Liver (tissue), 9 donors: ENCODE results near the gene SMPD3. TPM values are rescaled to one million over a fixed set of nuclear protein-coding genes. Genes with fewer than 3 reads are reported as not detected.

Source experiments
- DNase-seq: peaks from one replicate; pipeline ENCODE4 v3.0.0-alpha.2; 2017; ENCODE audit warnings: low spot score
- H3K27ac ChIP-seq, 2 donors: one replicate each; pipeline ENCODE4 v1.7.0; 2013; ENCODE audit warnings: inconsistent platforms in 2 of 2, low read length in 2 of 2, control low read depth in 1 of 2, low read depth in 1 of 2, mild to moderate bottlenecking in 1 of 2
- H3K27me3 ChIP-seq, 4 donors: one replicate each; pipeline versions ENCODE4 v1.6.1 to v1.7.0; 2013; ENCODE audit warnings: low read length in 3 of 4, inconsistent platforms in 1 of 4, mild to moderate bottlenecking in 1 of 4, moderate library complexity in 1 of 4; ENCODE audit not compliant: control insufficient read depth in 4 of 4, insufficient read depth in 4 of 4
- H3K36me3 ChIP-seq, 4 donors: one replicate each; pipeline versions ENCODE4 v1.6.1 to v1.7.0; 2013; ENCODE audit warnings: low read length in 3 of 4, mild to moderate bottlenecking in 3 of 4, low read depth in 1 of 4, moderate library complexity in 1 of 4; ENCODE audit not compliant: control insufficient read depth in 4 of 4, insufficient read depth in 3 of 4
- H3K4me1 ChIP-seq, 4 donors: one replicate each; pipeline versions ENCODE4 v1.6.1 to v1.7.0; 2013; ENCODE audit warnings: low read length in 3 of 4, mild to moderate bottlenecking in 3 of 4, moderate library complexity in 1 of 4; ENCODE audit not compliant: control insufficient read depth in 4 of 4, insufficient read depth in 4 of 4
- H3K4me3 ChIP-seq, 3 donors: one replicate each; pipeline versions ENCODE4 v1.6.1 to v1.7.0; 2013; ENCODE audit warnings: low read length in 3 of 3, control low read depth in 1 of 3, low read depth in 1 of 3, mild to moderate bottlenecking in 1 of 3
- H3K9ac ChIP-seq, 2 donors: one replicate each; pipeline ENCODE4 v1.7.0; 2013; ENCODE audit warnings: low read length in 2 of 2, mild to moderate bottlenecking in 2 of 2, moderate library complexity in 2 of 2, control low read depth in 1 of 2, low read depth in 1 of 2
- H3K9me3 ChIP-seq, 4 donors: one replicate each; pipeline versions ENCODE4 v1.6.1 to v1.7.0; 2013; ENCODE audit warnings: low read length in 3 of 4; ENCODE audit not compliant: control insufficient read depth in 4 of 4
- ATF3 ChIP-seq: IDR thresholded peaks from 2 replicates; pipeline ENCODE4 v1.6.1; 2016; ENCODE audit warnings: antibody characterized with exemption
- CTCF ChIP-seq: fragments of 150-350 bp; IDR thresholded peaks from 2 replicates; pipeline ENCODE4 v1.5.1; 2017; ENCODE audit warnings: improper control_type of control experiment, low read depth, low read length; ENCODE audit not compliant: missing input control
- EGR1 ChIP-seq, 2 donors: IDR thresholded peaks; 2 replicates each; pipeline ENCODE4 v1.6.1; 2016 to 2018; ENCODE audit warnings: antibody characterized with exemption in 2 of 2, low read depth in 2 of 2
- FOXA1 ChIP-seq: IDR thresholded peaks from 2 replicates; pipeline ENCODE4 v1.6.1; 2016; ENCODE audit warnings: antibody characterized with exemption
- FOXA2 ChIP-seq: IDR thresholded peaks from 2 replicates; pipeline ENCODE4 v1.6.1; 2016; ENCODE audit warnings: antibody characterized with exemption
- GABPA ChIP-seq, 2 donors: IDR thresholded peaks in 1 of 2; conservative IDR thresholded peaks in 1 of 2; 2 replicates each; pipeline ENCODE4 v1.6.1; 2016; ENCODE audit warnings: antibody characterized with exemption in 2 of 2, mild to moderate bottlenecking in 1 of 2, moderate library complexity in 1 of 2
- HNF4A ChIP-seq, 2 donors: conservative IDR thresholded peaks; 2 replicates each; pipeline ENCODE4 v1.6.1; 2016; ENCODE audit warnings: antibody characterized with exemption in 2 of 2, mild to moderate bottlenecking in 2 of 2
- HNF4G ChIP-seq: IDR thresholded peaks from 2 replicates; pipeline ENCODE4 v1.6.1; 2016; ENCODE audit warnings: antibody characterized with exemption
- JUND ChIP-seq, 2 donors: IDR thresholded peaks; 2 replicates each; pipeline ENCODE4 v1.6.1; 2016; ENCODE audit warnings: antibody characterized with exemption in 2 of 2
- MAX ChIP-seq: IDR thresholded peaks from 2 replicates; pipeline ENCODE4 v1.6.1; 2016; ENCODE audit warnings: antibody characterized with exemption
- NR2F2 ChIP-seq: IDR thresholded peaks from 2 replicates; pipeline ENCODE4 v1.6.1; 2016; ENCODE audit warnings: antibody characterized with exemption
- RAD21 ChIP-seq, 2 donors: IDR thresholded peaks; 2 replicates each; pipeline ENCODE4 v1.6.1; 2016; ENCODE audit warnings: antibody characterized with exemption in 2 of 2, mild to moderate bottlenecking in 2 of 2
- REST ChIP-seq: IDR thresholded peaks from 2 replicates; pipeline ENCODE4 v1.6.1; 2016; ENCODE audit warnings: antibody characterized with exemption, mild to moderate bottlenecking
- RXRA ChIP-seq, 2 donors: IDR thresholded peaks; 2 replicates each; pipeline ENCODE4 v1.6.1; 2017 to 2018; ENCODE audit warnings: antibody characterized with exemption in 2 of 2, mild to moderate bottlenecking in 1 of 2
- SP1 ChIP-seq: IDR thresholded peaks from 2 replicates; pipeline ENCODE4 v1.6.1; 2018; ENCODE audit warnings: antibody characterized with exemption, mild to moderate bottlenecking
- TAF1 ChIP-seq: conservative IDR thresholded peaks from 2 replicates; pipeline ENCODE4 v1.6.1; 2016; ENCODE audit warnings: antibody characterized with exemption, mild to moderate bottlenecking
- YY1 ChIP-seq: IDR thresholded peaks from 2 replicates; pipeline ENCODE4 v1.6.1; 2016; ENCODE audit warnings: antibody characterized with exemption, mild to moderate bottlenecking
- ZBTB33 ChIP-seq: IDR thresholded peaks from 2 replicates; pipeline ENCODE4 v1.6.1; 2016; ENCODE audit warnings: antibody characterized with exemption
- WGBS: extraction: QIAGEN DNeasy Blood & Tissue Kit; methylation state at CpG from one replicate; pipeline ENCODE4 v1.1.7; 2013; 5-methylcytosine and 5-hydroxymethylcytosine counted together
- polyA plus RNA-seq, 2 donors: library from polyadenylated mRNA; stranded (reverse) in 1 of 2; unstranded in 1 of 2; fragments of 200-250 nt in 1 of 2; fragments of >200 nt in 1 of 2; fragmentation: Nextera tagmentation in 1 of 2; extraction: Ambion mirVana in 1 of 2; gene quantifications; one replicate each; pipeline versions ENCODE4 v1.2.1 to v1.2.3, GENCODE V29; 2013 to 2015
- total RNA-seq, 2 donors: library from RNA; depleted of rRNA; stranded (reverse); fragments of >200 nt; gene quantifications; one replicate each; pipeline ENCODE4 v1.2.3, GENCODE V29; 2014
- donor health status: healthy.
- donor health status: healthy.
- donor health status: healthy.
- donor health status: healthy.
- donor health status: healthy.

The SMPD3 gene
- total and polyA plus RNA-seq, 4 donors = 0.33 to 10.6 (median 2.7) TPM

- Histone ChIP-seq H3K27ac (peak overlapping the region; percentile 70 to 76), H3K27me3 (no peaks in the 10 kb centered on the region), H3K4me3 (peak overlapping the region; percentile 83 to 97 (median 97)), H3K9ac (peak overlapping the region; percentile 68 to 88), H3K4me1 (peaks cover 1 to 41% (median 31%) of the 10 kb centered on the region in 4 donors), H3K9me3 (no peaks in the 10 kb centered on the region), H3K36me3 (peaks cover 0 to 11% (median 6%) of the 10 kb centered on the region in 4 donors)
- no peak for TF ChIP-seq REST
- TF ChIP-seq EGR1 (IDR thresholded peaks at IDR 0.05; ENCODE audit: low read depth in 2 of 2) = no peak
- TF ChIP-seq ZBTB33 = no peak
- TF ChIP-seq HNF4G = no peak
- TF ChIP-seq TAF1 = no peak
- TF ChIP-seq RXRA (IDR thresholded peaks at IDR 0.05) = no peak
- TF ChIP-seq HNF4A (conservative IDR thresholded peaks at IDR 0.05) = no peak
- no peak for TF ChIP-seq NR2F2
- TF ChIP-seq MAX = no peak
- no peak for TF ChIP-seq ATF3
- no peak for TF ChIP-seq FOXA1
- TF ChIP-seq GABPA (IDR thresholded peaks at IDR 0.05 in 1 of 2, conservative IDR thresholded peaks at IDR 0.05 in 1 of 2) = no peak
- TF ChIP-seq RAD21 (IDR thresholded peaks at IDR 0.05) = no peak
- TF ChIP-seq FOXA2 = no peak
- no peak for TF ChIP-seq JUND (IDR thresholded peaks at IDR 0.05)
- TF ChIP-seq CTCF = no peak
- TF ChIP-seq YY1 = no peak
- WGBS = under 1% methylated on average over 29 of the region's 29 CpGs
- no peak for DNase-seq
These were observed 137.9 kb downstream of the SMPD3 start for GRCh38 chr16:68310437-68310773.

- DNase-seq = no peak
- H3K4me3 ChIP-seq = peak overlapping the region; percentile 83 to 97 (median 97)
- no peaks in the 10 kb centered on the region for H3K9me3 ChIP-seq
- H3K27me3 ChIP-seq = no peaks in the 10 kb centered on the region
- no peak overlapping the region for H3K27ac ChIP-seq
- H3K4me1 ChIP-seq = peaks cover 1 to 41% (median 31%) of the 10 kb centered on the region in 4 donors
- 50% methylated on average over 6 of the region's 6 CpGs for WGBS
- H3K36me3 ChIP-seq = peaks cover 0 to 14% (median 9%) of the 10 kb centered on the region in 4 donors
- H3K9ac ChIP-seq = peak overlapping the region; percentile 68 to 88
- no peak for TF ChIP-seq REST
- no peak for TF ChIP-seq JUND (IDR thresholded peaks at IDR 0.05)
- TF ChIP-seq TAF1 = no peak
- TF ChIP-seq HNF4A (conservative IDR thresholded peaks at IDR 0.05) = no peak
- no peak for TF ChIP-seq EGR1 (IDR thresholded peaks at IDR 0.05; ENCODE audit: low read depth in 2 of 2)
- no peak for TF ChIP-seq HNF4G
- no peak for TF ChIP-seq SP1
- no peak for TF ChIP-seq YY1
- TF ChIP-seq NR2F2 = no peak
- TF ChIP-seq ATF3 = no peak
- TF ChIP-seq FOXA1 = no peak
- TF ChIP-seq CTCF = no peak
These were observed 138.5 kb downstream of the SMPD3 start for GRCh38 chr16:68309799-68310198.
